RWPE1 (cell line): Measurements from ENCODE around the gene KRTAP16-1.

Experiments used
- CTCF ChIA-PET: fragments of 350-600 bp; sonication (Branson Sonifier 250); formaldehyde crosslinking; extraction: SDS; loops from one replicate; lab custom pipeline; 2021; lab: Yijun Ruan, JAX
- POLR2A ChIA-PET: fragments of 400-600 bp; formaldehyde crosslinking; extraction: SDS; loops from one replicate; lab custom pipeline; 2020; ENCODE audit warnings: antibody characterized with exemption; ENCODE audit not compliant: low non-redundant PET; lab: Yijun Ruan, JAX
- DNase-seq: peaks from one replicate; pipeline ENCODE4 v3.0.0; 2012; ENCODE audit warnings: low spot score
- H3K27ac ChIP-seq: fragments of 450-650 bp; 2 replicates; pipeline ENCODE4 v1.5.1; 2017
- TF ChIP-seq, protein P1 (sequence below): fragments of 450-650 bp; conservative IDR thresholded peaks from 2 replicates; pipeline ENCODE4 v1.5.1; 2017; ENCODE audit warnings: low read depth, mild to moderate bottlenecking

KRTAP16-1 gene

DNA sequence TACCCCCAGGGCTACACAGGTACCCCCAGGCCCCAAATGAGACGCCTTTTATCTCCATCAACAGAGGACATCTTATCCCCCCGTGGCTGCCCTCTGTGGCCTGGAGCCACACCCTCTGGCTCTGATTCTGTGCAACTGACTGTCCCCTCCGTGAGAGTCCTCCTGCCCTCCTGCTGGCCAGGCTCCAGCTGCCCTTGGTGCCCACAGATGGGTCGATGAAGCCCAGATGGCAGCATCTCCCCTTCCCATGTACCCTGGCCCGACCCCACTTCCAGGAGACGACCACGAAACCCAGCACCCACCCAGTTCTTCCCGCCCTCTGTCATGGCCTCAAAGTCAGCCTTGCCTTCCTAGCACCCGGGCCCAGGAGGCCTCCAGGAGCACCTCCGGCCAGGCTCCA lies 16.0 kb upstream of the KRTAP16-1 start:
- no peak for DNase-seq
- TF ChIP-seq, protein P1, sequence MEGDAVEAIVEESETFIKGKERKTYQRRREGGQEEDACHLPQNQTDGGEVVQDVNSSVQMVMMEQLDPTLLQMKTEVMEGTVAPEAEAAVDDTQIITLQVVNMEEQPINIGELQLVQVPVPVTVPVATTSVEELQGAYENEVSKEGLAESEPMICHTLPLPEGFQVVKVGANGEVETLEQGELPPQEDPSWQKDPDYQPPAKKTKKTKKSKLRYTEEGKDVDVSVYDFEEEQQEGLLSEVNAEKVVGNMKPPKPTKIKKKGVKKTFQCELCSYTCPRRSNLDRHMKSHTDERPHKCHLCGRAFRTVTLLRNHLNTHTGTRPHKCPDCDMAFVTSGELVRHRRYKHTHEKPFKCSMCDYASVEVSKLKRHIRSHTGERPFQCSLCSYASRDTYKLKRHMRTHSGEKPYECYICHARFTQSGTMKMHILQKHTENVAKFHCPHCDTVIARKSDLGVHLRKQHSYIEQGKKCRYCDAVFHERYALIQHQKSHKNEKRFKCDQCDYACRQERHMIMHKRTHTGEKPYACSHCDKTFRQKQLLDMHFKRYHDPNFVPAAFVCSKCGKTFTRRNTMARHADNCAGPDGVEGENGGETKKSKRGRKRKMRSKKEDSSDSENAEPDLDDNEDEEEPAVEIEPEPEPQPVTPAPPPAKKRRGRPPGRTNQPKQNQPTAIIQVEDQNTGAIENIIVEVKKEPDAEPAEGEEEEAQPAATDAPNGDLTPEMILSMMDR = no peak
- ChIA-PET POLR2A (no interaction called here), CTCF (interaction anchor here (0.6 kb wide), 1 partner anchor 344 kb away, joined by 3 read pairs; no protein-coding TSS in a partner anchor)
- H3K27ac ChIP-seq = no peak overlapping the region

DNA sequence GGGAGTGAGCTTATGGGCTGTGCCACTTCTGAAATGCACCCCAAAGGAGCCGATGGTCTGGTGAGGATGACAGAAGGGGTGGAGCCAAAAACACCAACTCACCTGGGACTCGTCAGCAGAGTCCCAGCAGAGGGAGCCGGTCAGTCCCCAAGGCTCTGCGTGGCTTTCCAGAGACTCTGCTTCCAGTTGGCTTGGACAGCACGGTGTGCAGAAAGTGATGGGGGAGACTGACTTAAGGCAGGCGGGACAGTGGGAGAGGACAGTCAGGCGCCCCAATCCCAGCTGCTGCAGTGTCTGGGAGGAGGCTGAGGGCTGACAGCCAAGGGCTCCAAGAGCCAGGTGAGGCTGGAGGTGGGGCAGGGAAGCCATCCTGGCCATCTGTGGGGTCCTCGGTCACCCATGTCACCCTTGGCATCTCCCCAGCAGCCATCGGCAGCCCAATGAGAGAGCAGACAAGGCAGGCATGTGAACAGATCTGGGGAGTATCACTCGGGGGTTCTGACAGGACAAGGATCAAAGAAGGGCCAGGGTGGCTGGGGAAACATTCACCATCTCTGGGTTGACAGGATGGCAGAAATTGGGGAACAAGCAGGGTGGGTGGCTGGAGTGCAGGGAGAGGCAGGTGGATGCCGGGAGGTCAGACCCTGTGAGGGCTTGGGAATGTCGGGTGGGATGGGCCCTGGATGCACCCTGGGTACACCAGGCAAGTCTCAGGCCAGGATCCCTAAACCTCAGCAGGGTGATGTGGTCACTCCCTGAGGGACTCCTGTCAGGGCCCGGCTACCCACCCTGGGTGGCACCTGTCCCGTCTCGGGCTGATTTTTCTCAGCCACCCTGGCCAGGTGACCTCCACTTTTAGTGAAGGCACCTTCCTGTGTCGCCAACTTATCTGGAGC lies 15.3 kb upstream of the KRTAP16-1 start:
- peak; percentile 42 for DNase-seq

DNA sequence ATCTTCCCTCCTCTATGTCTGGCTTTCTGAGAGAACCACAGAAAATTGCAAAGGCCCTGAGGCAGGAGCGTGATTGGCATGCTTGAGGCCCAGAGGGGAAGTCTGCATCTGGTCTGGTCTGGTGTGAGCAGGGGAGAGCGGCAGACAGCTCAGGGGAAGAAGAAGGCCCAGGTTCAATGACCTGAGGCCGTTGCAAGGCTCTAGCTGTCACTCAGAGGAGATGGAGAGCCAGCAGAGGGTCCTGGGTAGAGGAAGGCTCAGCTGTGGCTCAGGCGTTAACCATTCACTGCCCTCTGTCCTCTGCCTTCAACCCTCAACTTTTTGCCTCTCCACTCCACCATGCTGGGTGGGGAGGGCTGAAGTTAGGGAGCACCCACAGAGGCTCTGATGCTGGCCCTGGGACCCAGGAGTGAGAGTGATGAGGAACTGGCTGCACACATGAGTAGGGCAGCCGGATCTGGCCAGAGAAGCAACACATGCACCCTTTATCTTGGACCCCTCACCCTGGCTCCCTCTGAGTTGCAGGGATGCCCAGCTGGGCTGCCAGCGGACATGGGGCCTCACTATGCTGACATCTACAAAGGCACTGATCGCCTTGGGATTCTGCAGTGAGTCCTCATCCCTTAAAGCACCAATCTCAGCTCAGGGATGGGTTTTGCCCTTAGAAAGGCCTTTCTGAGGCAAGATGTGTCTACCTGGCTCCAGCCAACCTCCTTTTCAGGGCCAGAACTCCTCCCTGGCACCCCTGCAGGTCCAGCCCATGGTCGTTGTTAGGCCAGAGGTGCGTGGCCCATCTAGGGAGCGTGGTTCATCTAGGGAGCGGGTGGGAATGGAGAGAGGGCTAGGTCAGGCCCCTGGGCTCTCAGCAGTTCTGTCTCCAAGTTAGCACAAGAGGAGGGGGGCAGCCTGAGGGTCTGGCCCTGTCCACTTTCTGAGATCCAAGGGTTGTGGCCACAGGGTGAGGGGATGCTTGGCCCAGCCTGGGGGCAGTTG lies 14.1 kb upstream of the KRTAP16-1 start:
- ChIA-PET CTCF (interaction anchor here (0.6 to 1.8 kb wide), 25 partner anchors 10 to 517 kb away, joined by 3 to 13 read pairs (median 4); partner anchors contain the start of genes KRT15 and KRTAP16-1), POLR2A (no interaction called here)
- peak overlapping the region; percentile 32 for H3K27ac ChIP-seq
- TF ChIP-seq, protein P1 = no peak
- DNase-seq = no peak

More for the DNA sequence above, 15.3 kb upstream of the KRTAP16-1 start:
- TF ChIP-seq, protein P1 = peak; percentile 21
- ChIA-PET CTCF (interaction anchor here (0.6 to 1.4 kb wide), 8 partner anchors 10 to 467 kb away, joined by 3 to 4 read pairs (median 3); no protein-coding TSS in a partner anchor), POLR2A (no interaction called here)
- H3K27ac ChIP-seq = no peak overlapping the region

DNA sequence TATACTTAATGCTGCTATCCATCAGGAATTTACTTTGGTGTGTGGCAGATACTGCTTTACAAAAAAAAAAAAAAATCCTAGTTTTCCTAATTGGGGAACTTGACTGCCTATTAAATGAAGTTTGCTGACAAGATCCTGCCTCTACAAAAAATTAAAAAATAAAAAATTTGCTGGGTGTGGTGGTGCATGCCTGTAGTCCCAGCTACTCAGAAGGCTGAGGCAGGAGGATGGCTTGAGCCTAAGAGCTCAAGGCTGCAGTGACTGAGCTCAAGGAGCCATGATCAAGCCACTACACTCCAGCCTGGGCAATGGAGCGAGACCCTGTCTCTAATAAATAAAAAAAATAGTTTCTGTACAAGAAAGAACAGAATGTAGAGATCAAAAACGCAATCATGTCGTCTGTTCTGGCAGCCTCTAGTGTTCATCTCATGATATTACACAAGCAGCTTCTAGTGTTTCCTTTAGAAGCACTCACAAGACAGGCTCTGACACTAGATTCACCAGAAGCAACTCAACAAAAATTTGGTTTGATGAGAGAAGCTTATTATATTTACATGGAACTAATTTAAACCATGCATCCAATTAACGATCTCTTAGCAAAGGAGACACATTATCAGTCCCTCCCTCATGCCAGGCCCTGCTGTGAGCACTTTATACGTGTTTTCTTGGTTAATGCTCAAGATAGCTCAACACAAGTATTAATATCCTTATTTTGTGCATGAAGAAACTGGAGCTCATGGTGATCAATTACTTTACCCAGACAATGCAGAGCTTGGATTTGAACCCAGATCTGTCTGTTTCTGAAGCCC lies 13.2 kb upstream of the KRTAP16-1 start:
- TF ChIP-seq, protein P1 = peak; percentile 89
- POLR2A ChIA-PET = no interaction called here
- peak overlapping the region; percentile 32 for H3K27ac ChIP-seq
- CTCF ChIA-PET = interaction anchor here (0.6 to 1.8 kb wide), 23 partner anchors 9 to 516 kb away, joined by 3 to 13 read pairs (median 4); partner anchors contain the start of genes KRT15 and KRTAP16-1
- peak; percentile 40 for DNase-seq

DNA sequence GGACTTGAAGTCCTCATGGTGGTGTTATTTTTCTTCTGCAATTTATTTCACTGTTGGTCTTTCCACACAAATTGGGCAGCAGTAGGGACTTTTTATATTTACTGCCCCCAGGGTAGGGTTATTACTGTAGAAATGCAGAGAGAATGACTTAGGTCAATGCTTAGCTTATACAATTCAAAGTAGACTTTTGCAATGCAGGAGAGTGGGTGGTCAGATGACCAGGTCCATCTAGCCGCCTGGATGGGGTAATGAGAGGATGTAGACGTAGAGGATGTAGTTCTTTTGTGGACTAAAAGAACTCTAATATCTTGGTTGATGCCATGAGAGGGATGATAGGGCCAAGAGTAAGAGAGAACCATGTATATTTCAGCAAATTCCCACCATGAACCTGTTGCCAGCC lies 9.1 kb upstream of the KRTAP16-1 start:
- ChIA-PET POLR2A (no interaction called here), CTCF (no interaction called here)
- TF ChIP-seq, protein P1 = no peak
- no peak for DNase-seq
- H3K27ac ChIP-seq = no peak overlapping the region
